ENCODE data around the gene FBXO21. TPM values are rescaled to one million over a fixed set of nuclear protein-coding genes. Genes with fewer than 3 reads are reported as not detected.
"Not testable (repeated sequence)": the region's sequence is repeated elsewhere in the genome, so short reads cannot be mapped to it uniquely, and the experiment has no call there.

FBXO21 gene
- total RNA-seq, 1 donor from 2014 or later = 25.2 TPM

DNA sequence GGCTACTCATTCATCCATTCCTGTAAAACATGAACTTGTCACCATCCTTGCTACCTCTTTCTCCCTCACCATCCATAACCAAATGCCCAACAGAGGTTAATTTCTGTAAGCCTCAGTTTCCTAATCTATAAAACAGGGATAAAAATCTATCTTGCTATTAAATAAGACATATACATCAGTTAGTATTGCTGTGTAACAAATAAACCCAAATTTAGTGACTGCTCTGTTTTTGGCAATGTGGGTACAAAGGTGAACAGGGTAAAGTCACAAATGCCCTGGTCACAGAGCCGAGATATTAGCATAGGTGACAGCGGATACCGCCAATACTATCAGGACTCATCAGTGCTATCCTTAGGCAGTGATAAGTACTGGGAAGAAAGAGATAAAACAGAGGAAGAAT, 3.6 kb upstream of the FBXO21 start:
- peaks cover 13% of the 10 kb centered on the region for H3K4me1 Mint-ChIP-seq (ENCODE audit: low read depth)
- intact Hi-C loops (cut with micrococcal nuclease) = no loop called here
- peaks cover 18% of the 10 kb centered on the region for H3K27me3 Mint-ChIP-seq (ENCODE audit: insufficient read depth)
- H3K36me3 Mint-ChIP-seq (ENCODE audit: low read depth) = peaks cover 9% of the 10 kb centered on the region
- H3K27ac Mint-ChIP-seq = no peak overlapping the region
- peaks cover 5% of the 10 kb centered on the region for H3K9me3 Mint-ChIP-seq
- no peak overlapping the region for H3K4me3 Mint-ChIP-seq
- no peak for DNase-seq (ENCODE audit: low spot score)

DNA sequence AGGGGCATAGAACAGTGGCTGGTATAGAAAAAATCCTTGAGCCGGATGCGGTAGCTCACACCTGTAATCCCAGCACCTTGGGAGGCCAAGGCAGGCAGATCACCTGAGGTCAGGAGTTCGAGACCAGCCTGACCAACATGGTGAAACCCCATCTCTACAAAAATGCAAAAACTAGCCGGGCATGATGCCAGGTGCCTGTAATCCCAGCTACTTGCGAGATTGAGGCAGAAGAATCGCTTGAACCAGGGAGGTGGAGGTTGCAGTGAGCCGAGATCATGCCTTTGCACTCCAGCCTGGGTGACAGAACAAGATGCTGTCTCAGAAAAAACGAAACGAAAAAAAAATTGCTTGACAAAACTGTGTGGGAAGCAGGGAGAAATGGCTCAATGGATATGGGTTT, 2.3 kb upstream of the FBXO21 start:
- H3K4me3 Mint-ChIP-seq; H3K9me3 Mint-ChIP-seq; DNase-seq (ENCODE audit: low spot score); intact Hi-C loops (cut with micrococcal nuclease); H3K27ac Mint-ChIP-seq: not testable (repeated sequence)
- H3K27me3 Mint-ChIP-seq (ENCODE audit: insufficient read depth) = peaks cover 13% of the 10 kb centered on the region
- peaks cover 22% of the 10 kb centered on the region for H3K4me1 Mint-ChIP-seq (ENCODE audit: low read depth)
- peaks cover 15% of the 10 kb centered on the region for H3K36me3 Mint-ChIP-seq (ENCODE audit: low read depth)

- intact Hi-C loops (cut with micrococcal nuclease) = no loop called here
- no peak overlapping the region for H3K27ac Mint-ChIP-seq
- peak overlapping the region; percentile 19 for H3K4me3 Mint-ChIP-seq
- DNase-seq (ENCODE audit: low spot score) = no peak
- peaks cover 5% of the 10 kb centered on the region for H3K9me3 Mint-ChIP-seq
- H3K4me1 Mint-ChIP-seq (ENCODE audit: low read depth) = peaks cover 26% of the 10 kb centered on the region
- H3K36me3 Mint-ChIP-seq (ENCODE audit: low read depth) = peaks cover 18% of the 10 kb centered on the region
- peaks cover 13% of the 10 kb centered on the region for H3K27me3 Mint-ChIP-seq (ENCODE audit: insufficient read depth)
These were observed 1.8 kb upstream of the FBXO21 start for GRCh38 chr12:117192057-117192456.

DNA sequence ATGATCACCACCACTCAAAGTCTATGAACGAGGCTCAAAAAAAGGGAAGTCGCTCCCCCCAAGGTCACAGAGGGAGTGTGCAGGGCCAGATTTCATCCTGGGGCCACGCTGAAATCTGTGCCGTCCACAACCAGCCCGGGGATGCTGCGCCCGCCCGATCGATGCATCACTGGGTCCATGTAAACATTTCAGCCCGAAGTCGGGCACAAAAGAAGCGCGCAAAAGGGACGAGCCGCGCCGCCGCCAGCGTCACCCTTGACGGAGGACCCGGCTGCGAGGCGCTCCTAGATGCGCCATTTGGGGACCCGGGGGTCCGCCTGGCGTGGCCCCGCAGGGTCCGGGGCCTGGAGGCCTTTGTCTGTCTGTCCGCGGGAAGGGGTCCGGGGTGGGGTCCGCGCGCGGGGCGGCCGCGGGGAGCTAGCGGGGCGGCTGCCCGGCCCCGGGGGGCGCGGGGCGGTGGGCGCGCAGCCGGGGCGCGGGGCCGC, 503 bp downstream of the FBXO21 start:
- DNase-seq (ENCODE audit: low spot score) = no peak
- H3K4me3 Mint-ChIP-seq = peak overlapping the region; percentile 96
- intact Hi-C loops (cut with micrococcal nuclease) = loop anchor here (1.0 to 5.0 kb wide), 6 partner anchors 41 to 1017 kb away; partner anchors contain the start of genes RNFT2 and SPRING1

GRCh38 chr12:117188961-117189724, 1.1 kb downstream of the FBXO21 start:
- intact Hi-C loops (cut with micrococcal nuclease) = loop anchor here (5.0 kb wide), 1 partner anchor 1017 kb away; no protein-coding TSS in a partner anchor
- Mint-ChIP-seq H3K36me3 (ENCODE audit: low read depth) (peaks cover 34% of the 10 kb centered on the region), H3K27me3 (ENCODE audit: insufficient read depth) (peaks cover 11% of the 10 kb centered on the region), H3K27ac (peak overlapping the region; percentile 80), H3K4me1 (ENCODE audit: low read depth) (peaks cover 33% of the 10 kb centered on the region), H3K9me3 (peaks cover 5% of the 10 kb centered on the region), H3K4me3 (peak overlapping the region; percentile 96)
- no peak for DNase-seq (ENCODE audit: low spot score)

More for the DNA sequence above, 503 bp downstream of the FBXO21 start:
- H3K27ac Mint-ChIP-seq = peak overlapping the region; percentile 80
- H3K4me1 Mint-ChIP-seq (ENCODE audit: low read depth) = peaks cover 33% of the 10 kb centered on the region
- H3K9me3 Mint-ChIP-seq = peaks cover 5% of the 10 kb centered on the region
- peaks cover 11% of the 10 kb centered on the region for H3K27me3 Mint-ChIP-seq (ENCODE audit: insufficient read depth)
- H3K36me3 Mint-ChIP-seq (ENCODE audit: low read depth) = peaks cover 30% of the 10 kb centered on the region

DNA sequence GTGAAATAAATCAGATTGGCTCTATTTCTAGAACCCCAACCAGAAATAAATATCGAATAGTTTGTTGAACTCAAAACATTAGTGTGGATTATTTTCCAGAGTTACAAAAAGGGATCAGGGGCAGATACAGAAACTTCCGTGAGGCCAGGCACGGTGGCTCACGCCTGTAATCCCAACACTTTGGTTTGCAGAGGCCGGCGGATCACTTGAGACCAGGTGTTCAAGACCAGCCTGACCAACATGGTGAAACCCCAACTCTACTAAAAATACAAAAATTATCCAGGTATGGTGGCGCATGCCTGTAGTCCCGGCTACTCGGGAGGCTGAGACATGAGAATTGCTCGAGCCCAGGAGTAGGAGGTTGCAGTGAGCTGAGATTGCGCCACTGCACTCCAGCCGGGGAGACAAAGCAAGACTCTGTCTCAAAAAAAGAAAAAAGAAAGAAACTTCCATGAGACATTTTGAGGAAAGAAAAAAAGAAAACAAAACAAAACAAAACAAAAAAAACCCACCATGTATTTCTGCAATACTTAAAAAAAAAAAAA, 2.1 kb downstream of the FBXO21 start:
- no peak for DNase-seq (ENCODE audit: low spot score)
- H3K36me3 Mint-ChIP-seq (ENCODE audit: low read depth) = peaks cover 40% of the 10 kb centered on the region
- intact Hi-C loops (cut with micrococcal nuclease) = loop anchor here (5.0 kb wide), 1 partner anchor 1016 kb away; no protein-coding TSS in a partner anchor
- peaks cover 7% of the 10 kb centered on the region for H3K27me3 Mint-ChIP-seq (ENCODE audit: insufficient read depth)
- peak overlapping the region; percentile 96 for H3K4me3 Mint-ChIP-seq
- no peaks in the 10 kb centered on the region for H3K9me3 Mint-ChIP-seq
- no peak overlapping the region for H3K27ac Mint-ChIP-seq
- peaks cover 33% of the 10 kb centered on the region for H3K4me1 Mint-ChIP-seq (ENCODE audit: low read depth)

GRCh38 chr12:117187421-117187820, 2.8 kb downstream of the FBXO21 start:
- H3K9me3 Mint-ChIP-seq = no peaks in the 10 kb centered on the region
- no peak overlapping the region for H3K4me3 Mint-ChIP-seq
- H3K27me3 Mint-ChIP-seq (ENCODE audit: insufficient read depth) = peaks cover 5% of the 10 kb centered on the region
- H3K27ac Mint-ChIP-seq = no peak overlapping the region
- intact Hi-C loops (cut with micrococcal nuclease) = loop anchor here (5.0 kb wide), 1 partner anchor 1015 kb away; no protein-coding TSS in a partner anchor
- peaks cover 33% of the 10 kb centered on the region for H3K4me1 Mint-ChIP-seq (ENCODE audit: low read depth)
- H3K36me3 Mint-ChIP-seq (ENCODE audit: low read depth) = peaks cover 43% of the 10 kb centered on the region
- DNase-seq (ENCODE audit: low spot score) = no peak

GRCh38 chr12:117182866-117183265, 7.4 kb downstream of the FBXO21 start:
- peaks cover 13% of the 10 kb centered on the region for H3K9me3 Mint-ChIP-seq
- peaks cover 15% of the 10 kb centered on the region for H3K4me1 Mint-ChIP-seq (ENCODE audit: low read depth)
- no peak for DNase-seq (ENCODE audit: low spot score)
- H3K36me3 Mint-ChIP-seq (ENCODE audit: low read depth) = peaks cover 65% of the 10 kb centered on the region
- H3K4me3 Mint-ChIP-seq = no peak overlapping the region
- H3K27ac Mint-ChIP-seq = no peak overlapping the region
- intact Hi-C loops (cut with micrococcal nuclease) = no loop called here
- no peaks in the 10 kb centered on the region for H3K27me3 Mint-ChIP-seq (ENCODE audit: insufficient read depth)

- H3K27me3 Mint-ChIP-seq (ENCODE audit: insufficient read depth); DNase-seq (ENCODE audit: low spot score); H3K4me3 Mint-ChIP-seq; H3K27ac Mint-ChIP-seq; intact Hi-C loops (cut with micrococcal nuclease): not testable (repeated sequence)
- Mint-ChIP-seq H3K4me1 (ENCODE audit: low read depth) (peaks cover 10% of the 10 kb centered on the region), H3K36me3 (ENCODE audit: low read depth) (peaks cover 67% of the 10 kb centered on the region), H3K9me3 (peaks cover 13% of the 10 kb centered on the region)
These were observed 8.8 kb downstream of the FBXO21 start for GRCh38 chr12:117181468-117181843.

- H3K4me3 Mint-ChIP-seq = no peak overlapping the region
- H3K27me3 Mint-ChIP-seq (ENCODE audit: insufficient read depth) = no peaks in the 10 kb centered on the region
- DNase-seq (ENCODE audit: low spot score) = no peak
- peaks cover 67% of the 10 kb centered on the region for H3K36me3 Mint-ChIP-seq (ENCODE audit: low read depth)
- intact Hi-C loops (cut with micrococcal nuclease) = no loop called here
- H3K4me1 Mint-ChIP-seq (ENCODE audit: low read depth) = peaks cover 10% of the 10 kb centered on the region
- peaks cover 13% of the 10 kb centered on the region for H3K9me3 Mint-ChIP-seq
- H3K27ac Mint-ChIP-seq = no peak overlapping the region
These were observed 9.4 kb downstream of the FBXO21 start for GRCh38 chr12:117180758-117181467.

DNA sequence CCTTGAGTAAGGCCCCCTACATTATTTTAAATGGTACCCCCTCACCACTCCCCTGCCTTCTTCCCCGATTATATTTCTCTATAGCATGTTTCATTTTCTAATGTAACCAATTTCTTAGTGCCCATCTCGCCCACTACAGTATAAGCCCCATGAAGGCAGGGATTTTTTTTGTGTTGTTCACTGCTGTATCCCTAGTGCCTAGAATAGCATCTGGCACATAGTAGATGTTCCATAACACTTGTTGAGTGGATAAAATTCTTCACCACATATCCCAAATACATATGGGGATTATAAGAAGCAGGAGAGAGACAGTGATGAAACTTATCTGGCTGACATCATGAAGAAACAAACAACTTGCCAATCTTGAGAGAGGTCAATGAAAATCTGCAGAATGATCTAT, 11.5 kb downstream of the FBXO21 start:
- Mint-ChIP-seq H3K27me3 (ENCODE audit: insufficient read depth) (no peaks in the 10 kb centered on the region), H3K27ac (no peak overlapping the region), H3K4me1 (ENCODE audit: low read depth) (peaks cover 4% of the 10 kb centered on the region), H3K4me3 (no peak overlapping the region), H3K36me3 (ENCODE audit: low read depth) (peaks cover 65% of the 10 kb centered on the region), H3K9me3 (peaks cover 13% of the 10 kb centered on the region)
- no peak for DNase-seq (ENCODE audit: low spot score)
- intact Hi-C loops (cut with micrococcal nuclease) = no loop called here

DNA sequence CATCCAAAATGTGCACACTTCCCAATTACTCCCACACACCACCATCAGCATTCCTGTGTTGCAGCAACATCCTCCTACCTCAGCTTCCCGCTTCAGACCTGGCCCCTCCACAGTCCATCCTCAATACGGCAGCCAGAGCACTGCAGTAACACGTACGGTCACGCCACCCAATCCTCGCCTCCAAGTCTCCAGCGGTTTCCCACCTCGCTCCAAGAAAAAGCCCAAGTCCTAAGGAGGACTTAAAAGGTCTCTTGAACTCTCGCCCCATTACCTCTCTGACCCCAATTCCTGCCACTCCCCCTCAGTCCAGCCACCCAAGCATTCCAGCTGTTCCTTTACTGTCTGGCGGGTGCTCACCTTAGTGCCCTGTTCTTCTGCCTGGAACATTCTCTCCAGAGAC, 12.0 kb downstream of the FBXO21 start:
- Mint-ChIP-seq H3K9me3 (peaks cover 13% of the 10 kb centered on the region), H3K36me3 (ENCODE audit: low read depth) (peaks cover 63% of the 10 kb centered on the region), H3K4me1 (ENCODE audit: low read depth) (peaks cover 4% of the 10 kb centered on the region), H3K4me3 (no peak overlapping the region), H3K27me3 (ENCODE audit: insufficient read depth) (no peaks in the 10 kb centered on the region), H3K27ac (no peak overlapping the region)
- DNase-seq (ENCODE audit: low spot score) = no peak
- intact Hi-C loops (cut with micrococcal nuclease) = no loop called here

- no peak for DNase-seq (ENCODE audit: low spot score)
- H3K36me3 Mint-ChIP-seq (ENCODE audit: low read depth) = peaks cover 56% of the 10 kb centered on the region
- no peaks in the 10 kb centered on the region for H3K27me3 Mint-ChIP-seq (ENCODE audit: insufficient read depth)
- no peak overlapping the region for H3K4me3 Mint-ChIP-seq
- intact Hi-C loops (cut with micrococcal nuclease) = no loop called here
- no peak overlapping the region for H3K27ac Mint-ChIP-seq
- no peaks in the 10 kb centered on the region for H3K4me1 Mint-ChIP-seq (ENCODE audit: low read depth)
- H3K9me3 Mint-ChIP-seq = no peaks in the 10 kb centered on the region
These were observed 18.1 kb downstream of the FBXO21 start for GRCh38 chr12:117172168-117172567.
